Aorta (tissue), 5 donors: ENCODE measurements around the gene FBXL14. TPM values are rescaled to one million over a fixed set of nuclear protein-coding genes. Genes with fewer than 3 reads are reported as not detected.

Experiments
- ATAC-seq: fragments of 200-7000 bp; cut with Tn5 transposase; one replicate; pipeline ENCODE4 v1.9.1; 2022; ENCODE audit warnings: moderate library complexity; ENCODE audit not compliant: low FRiP score
- DNase-seq, 2 donors: peaks; one replicate each; pipeline ENCODE4 v3.0.0-alpha.2; 2020
- H3K27ac ChIP-seq, 2 donors: one replicate each; pipeline ENCODE4 v1.5.1; 2013; ENCODE audit warnings: low read length in 2 of 2, mild to moderate bottlenecking in 2 of 2, moderate library complexity in 2 of 2, control low read depth in 1 of 2, inconsistent platforms in 1 of 2, low read depth in 1 of 2
- H3K27me3 ChIP-seq, 2 donors: one replicate each; pipeline ENCODE4 v1.6.1; 2013; ENCODE audit warnings: control low read depth in 1 of 2, low read length in 1 of 2, mild to moderate bottlenecking in 1 of 2, moderate library complexity in 1 of 2; ENCODE audit not compliant: insufficient read depth in 2 of 2, control insufficient read depth in 1 of 2
- H3K36me3 ChIP-seq, 2 donors: one replicate each; pipeline ENCODE4 v1.6.1; 2013; ENCODE audit warnings: control low read depth in 1 of 2, low read length in 1 of 2, mild to moderate bottlenecking in 1 of 2; ENCODE audit not compliant: insufficient read depth in 2 of 2, control insufficient read depth in 1 of 2
- H3K4me1 ChIP-seq, 2 donors: one replicate each; pipeline ENCODE4 v1.6.1; 2013; ENCODE audit warnings: low read length in 2 of 2, control low read depth in 1 of 2, mild to moderate bottlenecking in 1 of 2, moderate library complexity in 1 of 2; ENCODE audit not compliant: insufficient read depth in 2 of 2, control insufficient read depth in 1 of 2
- H3K4me3 ChIP-seq, 2 donors: one replicate each; pipeline ENCODE4 v1.5.1; 2013; ENCODE audit warnings: low read length in 2 of 2, control low read depth in 1 of 2, mild to moderate bottlenecking in 1 of 2
- H3K9me3 ChIP-seq: one replicate; pipeline ENCODE4 v1.6.1; 2013; ENCODE audit warnings: mild to moderate bottlenecking, low read length; ENCODE audit not compliant: control insufficient read depth
- WGBS, 2 donors: extraction: QIAGEN DNeasy Blood & Tissue Kit; methylation state at CpG; one replicate each; pipeline ENCODE4 v1.1.7; 2013; 5-methylcytosine and 5-hydroxymethylcytosine counted together
- intact Hi-C, 2 donors: fragments of 100-400 bp; cut with DNase I; formaldehyde crosslinking; loops; one replicate each; pipeline versions ENCODE4 v1.14.2 to v1.15.0; 2022
- polyA plus RNA-seq, 2 donors: library from polyadenylated mRNA; stranded (reverse); fragments of 200-250 nt; gene quantifications; one replicate each; pipeline ENCODE4 v1.2.3, GENCODE V29; 2013
- total RNA-seq, 2 donors: library from RNA; stranded (reverse); fragmentation: NEBNext Ultra II Directional; extraction: Animal tissue kit (Norgen Biotek cat#: 25700); gene quantifications; one replicate each; pipeline ENCODE4 v1.2.1, GENCODE V29; 2021
- donor health status: healthy with polysubstance abuse.
- donor health status: Bipolar disorder and iron deficiency.
- donor health status: DM: no; HTN: no; CAD: no.
- donor health status: DM: no; HTN: no; CAD: no.
- donor health status: DM: yes; HTN: yes; CAD: no.

The FBXL14 gene
- total and polyA plus RNA-seq, 4 donors = 2.8 to 13.2 (median 7.6) TPM

- intact Hi-C loops = no loop called here
- 92 to 93% methylated on average over 8 of the region's 8 CpGs for WGBS, 2 donors
- H3K36me3 ChIP-seq = no peaks in the 10 kb centered on the region
- H3K9me3 ChIP-seq = no peaks in the 10 kb centered on the region
- H3K4me1 ChIP-seq = no peaks in the 10 kb centered on the region
- no peaks in the 10 kb centered on the region for H3K27me3 ChIP-seq
- no peak overlapping the region for H3K4me3 ChIP-seq
- ATAC-seq (peak; percentile 41), DNase-seq (no peak)
- H3K27ac ChIP-seq = no peak overlapping the region
Measured at GRCh38 chr12:1523046-1523445, 71.3 kb downstream of the FBXL14 start.

- no peaks in the 10 kb centered on the region for H3K27me3 ChIP-seq
- WGBS, 2 donors = 21 to 26% methylated on average over 5 of the region's 5 CpGs
- no peaks in the 10 kb centered on the region for H3K36me3 ChIP-seq
- H3K4me1 ChIP-seq = no peaks in the 10 kb centered on the region
- H3K27ac ChIP-seq = no peak overlapping the region
- intact Hi-C loops = no loop called here
- ATAC-seq (no peak), DNase-seq (no peak)
- H3K9me3 ChIP-seq = no peaks in the 10 kb centered on the region
- H3K4me3 ChIP-seq = no peak overlapping the region
Measured at GRCh38 chr12:1519642-1520041, 74.7 kb downstream of the FBXL14 start.

GRCh38 chr12:1518591-1519516, 75.5 kb downstream of the FBXL14 start:
- DNase-seq = no peak
- Histone ChIP-seq H3K4me3 (no peak overlapping the region), H3K36me3 (no peaks in the 10 kb centered on the region), H3K4me1 (no peaks in the 10 kb centered on the region), H3K27me3 (no peaks in the 10 kb centered on the region), H3K27ac (no peak overlapping the region), H3K9me3 (no peaks in the 10 kb centered on the region)
- WGBS, 2 donors = 43 to 55% methylated on average over 29 of the region's 29 CpGs
- ATAC-seq = no peak
- intact Hi-C loops = no loop called here

- Histone ChIP-seq H3K9me3 (no peaks in the 10 kb centered on the region), H3K4me1 (no peaks in the 10 kb centered on the region), H3K36me3 (no peaks in the 10 kb centered on the region), H3K27me3 (no peaks in the 10 kb centered on the region), H3K4me3 (no peak overlapping the region), H3K27ac (no peak overlapping the region)
- no peak for ATAC-seq
- intact Hi-C loops = no loop called here
- no peak for DNase-seq
- WGBS, 2 donors = 91 to 95% methylated on average over 8 of the region's 8 CpGs
Measured at GRCh38 chr12:1517734-1518525, 76.5 kb downstream of the FBXL14 start.

GRCh38 chr12:1517007-1517406, 77.4 kb downstream of the FBXL14 start:
- Histone ChIP-seq H3K4me1 (no peaks in the 10 kb centered on the region), H3K36me3 (no peaks in the 10 kb centered on the region), H3K9me3 (no peaks in the 10 kb centered on the region), H3K27ac (no peak overlapping the region), H3K4me3 (no peak overlapping the region), H3K27me3 (no peaks in the 10 kb centered on the region)
- no peak for ATAC-seq
- intact Hi-C loops = no loop called here
- WGBS, 2 donors = 43 to 52% methylated on average over 2 of the region's 2 CpGs
- DNase-seq = no peak

Other genes starting within 250 kb of the FBXL14 start
- gene WNT5B, start 34.6 kb upstream of the FBXL14 start, total RNA-seq = 10 to 100 TPM in 1 of 2 donors, 1 to 10 TPM in 1; 4.2 to 11.2 TPM
- gene WNT5B, start 34.6 kb upstream of the FBXL14 start, polyA plus RNA-seq = 1 to 10 TPM in 1 of 2 donors, under 1 TPM in 1; 0.88 to 1.3 TPM
- gene ADIPOR2, start 96.5 kb upstream of the FBXL14 start, total RNA-seq = 10 to 100 TPM; 47.6 to 50.5 TPM
- gene ADIPOR2, start 96.5 kb upstream of the FBXL14 start, polyA plus RNA-seq = 10 to 100 TPM; 14.8 to 15.8 TPM
- gene LRTM2, start 226.0 kb upstream of the FBXL14 start, total RNA-seq = not detected
- gene LRTM2, start 226.0 kb upstream of the FBXL14 start, polyA plus RNA-seq = not detected